Fibroblast of villous mesenchyme (primary cell): ENCODE measurements around the gene MAP3K12. TPM values are rescaled to one million over a fixed set of nuclear protein-coding genes. Genes with fewer than 3 reads are reported as not detected.
A peak's percentile ranks its signal among the peaks of the same experiment; 100 is the strongest.

Experiments used
- DNase-seq: peaks from one replicate; pipeline ENCODE4 v3.0.0-alpha.2; 2010; ENCODE audit warnings: low read depth
- H3K4me3 ChIP-seq: 2 replicates; pipeline ENCODE4 v1.5.1; 2011; ENCODE audit warnings: low read depth, mild to moderate bottlenecking, low read length
- CTCF ChIP-seq: IDR thresholded peaks from 2 replicates; pipeline ENCODE4 v1.5.1; 2012; ENCODE audit warnings: low read depth, mild to moderate bottlenecking, low read length; ENCODE audit not compliant: insufficient read depth
- total RNA-seq: library from RNA; depleted of rRNA; stranded (reverse); fragments of >200 nt; gene quantifications from 2 replicates; pipeline ENCODE4 v1.2.3, GENCODE V29; 2012

Gene MAP3K12
- total RNA-seq, 1 donor: 41.0 TPM

GRCh38 chr12:53480491-53481442, 18.5 kb downstream of the MAP3K12 start:
- TF ChIP-seq CTCF: no peak
- no peak for DNase-seq
- H3K4me3 ChIP-seq: no peak overlapping the region

GRCh38 chr12:53479331-53479730, 19.9 kb downstream of the MAP3K12 start:
- TF ChIP-seq CTCF: no peak
- H3K4me3 ChIP-seq: no peak overlapping the region
- no peak for DNase-seq

GRCh38 chr12:53478865-53479264, 20.4 kb downstream of the MAP3K12 start:
- no peak for DNase-seq
- H3K4me3 ChIP-seq: no peak overlapping the region
- TF ChIP-seq CTCF: no peak

GRCh38 chr12:53476769-53477209, 22.5 kb downstream of the MAP3K12 start:
- peak; percentile 42 for DNase-seq
- peak; percentile 50 for TF ChIP-seq CTCF
- H3K4me3 ChIP-seq: no peak overlapping the region

- DNase-seq: no peak
- no peak overlapping the region for H3K4me3 ChIP-seq
- TF ChIP-seq CTCF: no peak
Observed at GRCh38 chr12:53474819-53475218, 24.4 kb downstream of the MAP3K12 start.

- no peak for DNase-seq
- no peak for TF ChIP-seq CTCF
- H3K4me3 ChIP-seq: no peak overlapping the region
Observed at GRCh38 chr12:53474077-53474476, 25.2 kb downstream of the MAP3K12 start.
